HG03575 (cell line): ENCODE data around the gene DHFR.
"Not testable (repeated sequence)": the region's sequence is repeated elsewhere in the genome, so short reads cannot be mapped to it uniquely, and the experiment has no call there.

Experiments used
- ATAC-seq: cut with Tn5 transposase; IDR thresholded peaks from one replicate; pipeline ENCODE4 v1.9.1; 2021; ENCODE audit not compliant: unreplicated experiment, insufficient number of reproducible peaks, low FRiP score; ENCODE audit errors: extremely low read depth

Gene DHFR

DNA sequence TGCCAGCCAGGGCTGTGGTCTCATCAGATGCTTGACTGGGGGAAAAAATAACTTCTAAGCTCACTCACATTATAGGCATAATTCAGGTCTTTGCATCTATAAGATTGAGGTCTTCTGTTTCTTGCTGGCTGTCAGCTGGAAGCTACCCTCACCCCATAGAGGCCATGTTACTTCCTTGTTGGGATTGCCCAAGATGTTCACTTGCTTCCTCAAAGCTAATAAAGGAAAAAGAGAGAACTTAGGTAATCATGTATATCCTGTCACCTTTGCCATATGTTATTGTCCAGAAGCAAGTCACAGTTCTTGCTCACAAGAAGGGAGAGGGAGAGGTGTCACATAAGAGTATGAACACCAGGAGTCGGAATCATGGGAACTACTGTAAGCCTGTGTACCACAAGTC lies 46.1 kb downstream of the DHFR start:
- no peak for ATAC-seq

DNA sequence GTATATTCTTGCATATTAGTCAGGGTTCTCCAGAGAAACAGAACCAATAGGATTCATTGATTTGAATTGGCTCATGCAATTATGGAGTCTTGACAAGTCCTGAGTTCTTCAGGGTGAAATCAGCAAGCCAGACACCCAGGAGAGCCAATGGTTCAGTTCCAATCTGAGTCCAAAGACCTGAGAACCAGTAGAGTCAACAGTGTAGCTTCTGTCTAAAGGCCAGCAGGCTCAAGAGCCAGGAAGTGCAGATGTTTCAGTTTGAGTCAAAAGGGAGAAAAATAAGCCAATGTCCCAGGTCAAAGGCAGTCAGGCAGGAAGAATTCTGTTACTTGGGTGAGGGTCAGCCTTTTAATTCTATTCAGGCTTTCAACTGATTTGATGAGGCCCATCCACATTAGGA lies 47.0 kb downstream of the DHFR start:
- no peak for ATAC-seq

DNA sequence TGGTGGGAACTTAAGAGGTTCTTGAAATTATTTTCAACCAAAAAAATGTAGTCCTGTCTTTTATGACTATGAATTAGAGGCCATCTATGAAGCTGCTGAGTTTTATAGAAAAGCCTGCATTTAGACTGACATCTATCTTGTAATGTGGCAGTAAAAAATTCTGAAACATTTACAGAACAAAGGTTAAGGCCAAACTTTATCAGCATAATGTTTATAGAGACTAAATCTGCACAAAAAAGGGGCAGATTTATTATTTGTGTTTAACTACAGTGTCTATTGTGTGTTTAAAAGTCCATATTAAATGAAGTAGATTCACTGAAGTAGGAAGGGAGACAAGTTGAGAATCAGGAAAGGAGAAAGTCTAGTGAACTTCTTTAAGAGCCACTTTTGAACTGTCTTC lies 47.4 kb downstream of the DHFR start:
- no peak for ATAC-seq

DNA sequence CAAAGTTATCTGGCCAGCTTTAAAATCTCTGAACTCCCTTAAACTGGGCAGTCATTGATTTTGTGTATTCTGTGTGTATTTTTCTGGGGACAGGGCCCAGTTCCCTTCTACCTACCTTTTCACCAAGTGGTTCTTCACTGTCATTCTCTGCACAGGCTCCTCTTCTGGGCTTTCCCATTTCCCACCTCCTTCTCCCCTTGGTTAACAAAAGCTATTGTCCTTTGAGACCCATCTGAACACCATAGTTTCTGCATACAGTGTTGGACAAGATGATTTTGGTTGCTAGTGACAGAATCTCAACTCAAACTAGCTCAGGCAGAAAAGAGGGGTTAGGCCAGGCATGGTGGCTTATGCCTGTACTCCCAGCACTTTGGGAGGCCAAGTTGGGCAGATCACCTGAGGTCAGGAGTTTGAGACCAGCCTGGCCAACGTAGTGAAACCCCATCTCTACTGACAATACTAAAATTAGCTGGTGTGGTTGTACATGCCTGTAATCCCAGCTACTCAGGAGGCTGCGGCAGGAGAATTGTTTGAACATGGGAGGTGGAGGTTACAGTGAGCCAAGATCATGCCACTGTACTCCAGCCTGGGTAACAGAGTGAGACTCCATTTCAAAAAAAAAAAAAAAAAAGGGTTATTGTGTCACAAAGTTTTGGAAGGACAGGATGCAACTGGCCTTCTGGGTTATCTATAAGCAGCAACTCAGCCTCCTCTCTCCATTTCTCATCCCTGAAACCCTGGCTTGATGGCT lies 53.7 kb downstream of the DHFR start:
- ATAC-seq = no peak

DNA sequence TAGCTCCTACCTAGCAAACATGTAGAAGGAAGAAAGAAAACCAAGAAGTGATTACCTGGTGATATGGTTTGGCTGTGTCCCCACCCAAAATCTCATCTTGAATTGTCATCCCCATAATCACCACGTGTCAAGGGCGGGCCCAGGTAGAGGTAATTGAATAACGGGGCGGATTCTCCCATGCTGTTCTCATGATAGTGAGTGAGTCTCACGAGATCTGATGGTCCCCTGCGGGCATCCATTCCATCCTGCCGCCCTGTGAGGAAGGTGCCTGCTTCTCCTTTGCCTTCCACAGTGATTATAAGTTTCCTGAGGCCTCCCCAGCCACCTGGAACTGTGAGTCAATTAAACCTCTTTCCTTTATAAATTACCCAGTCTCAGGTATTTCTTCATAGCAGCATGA lies 57.3 kb downstream of the DHFR start:
- no peak for ATAC-seq

DNA sequence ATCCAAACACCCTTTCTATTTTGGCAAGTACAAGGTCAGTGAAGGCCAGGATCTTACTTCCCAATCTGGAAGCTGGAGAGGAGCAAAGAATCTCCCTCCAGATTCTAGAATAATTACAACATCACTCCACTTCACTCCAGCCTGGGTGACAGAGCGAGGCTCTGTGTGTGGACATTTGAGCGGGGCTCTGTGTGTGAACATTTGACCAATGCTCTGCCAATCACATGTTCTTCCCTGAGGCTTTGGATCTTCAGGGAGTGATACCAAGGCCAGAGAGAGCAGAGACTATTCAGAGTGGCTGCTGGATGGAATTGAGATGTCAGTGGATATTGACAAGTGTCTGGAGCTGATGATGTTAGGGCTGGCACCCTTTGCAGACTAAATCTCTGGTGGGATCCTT lies 60.0 kb downstream of the DHFR start:
- ATAC-seq = no peak

DNA sequence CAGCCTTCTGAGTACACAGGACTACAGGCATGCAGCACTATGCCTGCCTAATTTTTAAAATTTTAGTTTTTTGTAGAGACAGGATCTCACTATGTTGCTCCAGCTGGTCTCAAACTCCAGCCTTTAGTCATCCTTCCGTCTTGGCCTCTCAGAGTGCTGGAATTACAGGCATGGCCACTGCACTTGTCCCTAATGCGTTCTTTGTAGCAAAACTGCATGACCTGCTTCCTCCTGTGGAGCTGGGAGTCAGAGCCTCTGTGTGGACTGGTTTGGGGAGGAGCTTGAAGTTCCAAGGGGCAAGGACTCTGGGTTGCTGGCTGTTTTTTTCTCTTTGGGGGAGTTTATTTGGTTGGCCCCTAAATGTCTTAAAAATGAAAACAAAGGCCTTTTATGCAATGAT lies 62.0 kb downstream of the DHFR start:
- no peak for ATAC-seq

DNA sequence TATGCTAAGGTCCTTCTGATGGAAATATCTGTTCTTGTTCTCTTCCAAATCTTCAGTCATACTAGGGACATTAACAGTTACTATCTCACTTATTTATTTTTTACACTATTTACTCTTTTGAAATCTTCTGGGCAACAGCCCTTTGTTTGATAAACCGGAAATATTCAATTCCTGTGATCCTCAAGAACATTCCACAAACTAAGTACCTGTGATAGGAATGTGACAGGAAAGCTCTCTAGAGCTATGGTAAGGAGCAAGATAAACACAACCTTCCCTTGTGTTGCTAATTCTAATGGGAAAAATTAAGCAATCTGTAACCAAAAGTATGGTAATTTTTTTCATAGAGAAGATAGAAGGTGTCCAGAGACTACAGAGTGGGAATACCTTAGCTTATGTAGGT lies 62.7 kb downstream of the DHFR start:
- no peak for ATAC-seq

DNA sequence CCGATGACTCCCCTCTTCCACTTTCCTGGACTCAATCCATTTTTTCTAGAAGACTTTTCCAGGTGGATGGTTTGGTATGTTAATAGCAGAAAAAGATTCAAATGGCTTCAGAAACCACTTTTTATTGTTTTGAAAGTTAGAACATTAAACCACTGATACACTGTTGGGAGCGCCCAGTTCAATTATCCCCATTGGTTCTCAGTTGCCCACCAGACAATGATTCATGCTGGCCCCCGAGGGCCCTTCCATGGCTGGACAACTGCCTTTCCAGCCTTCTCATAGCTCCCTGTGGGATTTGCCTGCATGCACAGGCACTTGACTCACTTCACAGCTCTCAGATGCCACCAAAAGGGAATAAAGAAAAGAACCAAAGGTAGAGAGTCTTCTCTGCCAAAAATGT lies 63.4 kb downstream of the DHFR start:
- no peak for ATAC-seq

DNA sequence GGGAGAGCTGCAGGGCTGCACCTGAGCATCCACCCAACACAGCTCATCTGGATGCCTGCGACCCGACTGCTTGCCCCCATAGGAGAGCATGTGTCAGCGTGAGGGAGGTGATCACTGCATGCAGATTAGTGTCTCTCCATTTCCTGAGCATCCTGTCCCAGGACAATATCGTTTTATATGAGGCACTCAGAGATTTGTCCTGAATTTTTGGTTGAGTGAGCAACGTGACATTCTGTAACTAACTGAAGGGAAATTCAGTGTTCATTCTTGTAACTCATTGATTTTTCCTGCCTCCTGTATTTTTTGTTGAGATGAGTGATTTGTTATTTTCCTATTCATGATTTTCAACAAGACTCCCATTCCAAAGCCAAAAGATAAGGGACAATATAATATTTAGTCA lies 64.0 kb downstream of the DHFR start:
- no peak for ATAC-seq

DNA sequence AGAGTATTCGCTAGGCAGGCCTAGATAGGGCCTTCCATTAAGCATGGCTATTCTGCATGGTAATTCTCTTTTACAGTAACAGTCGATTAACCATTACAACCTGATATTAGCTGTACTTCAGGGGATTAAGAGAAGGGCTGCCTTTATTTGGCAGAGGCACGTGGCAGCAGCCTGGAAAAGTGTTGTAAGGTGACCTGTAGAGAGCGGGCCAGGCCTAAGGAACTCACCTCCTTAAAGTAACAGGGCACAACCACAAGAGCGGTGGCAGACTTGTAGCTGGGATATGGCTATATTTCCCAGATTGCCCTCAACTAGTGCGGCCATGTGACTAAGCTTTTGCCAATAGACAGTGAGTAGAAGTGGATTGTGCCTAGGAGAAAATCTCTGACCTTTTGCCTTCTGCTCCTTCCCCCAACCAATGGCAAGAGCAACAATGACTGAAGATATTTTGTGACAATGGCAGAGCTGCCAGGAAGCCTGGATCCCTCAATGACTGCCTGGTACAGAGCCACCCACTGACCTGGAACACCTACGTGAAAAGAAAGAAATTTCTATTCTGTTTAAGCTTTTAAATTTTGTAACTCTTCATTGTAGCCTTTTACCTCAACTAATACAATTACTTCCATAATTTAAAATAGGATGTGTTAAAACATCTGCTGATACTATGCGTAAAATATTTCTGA lies 65.8 kb downstream of the DHFR start:
- no peak for ATAC-seq

DNA sequence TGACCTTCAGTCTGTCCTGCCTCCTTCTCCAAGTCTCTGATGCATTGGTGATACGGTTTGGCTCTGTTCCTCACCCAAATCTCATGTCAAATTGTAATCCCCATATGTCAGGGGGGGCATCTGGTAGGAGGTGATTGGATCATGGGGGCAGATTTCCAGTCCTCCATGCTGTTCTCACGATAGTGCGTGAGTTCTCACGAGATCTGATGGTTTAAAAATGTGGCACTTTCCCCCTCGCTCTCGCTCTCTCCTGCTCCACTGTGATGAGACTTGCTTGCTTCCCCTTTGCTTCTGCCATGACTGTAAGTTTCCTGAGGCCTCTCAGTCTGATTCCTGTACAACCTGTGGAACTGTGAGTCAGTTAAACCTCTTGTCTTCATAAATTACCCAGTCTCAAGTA lies 70.0 kb downstream of the DHFR start:
- no peak for ATAC-seq

DNA sequence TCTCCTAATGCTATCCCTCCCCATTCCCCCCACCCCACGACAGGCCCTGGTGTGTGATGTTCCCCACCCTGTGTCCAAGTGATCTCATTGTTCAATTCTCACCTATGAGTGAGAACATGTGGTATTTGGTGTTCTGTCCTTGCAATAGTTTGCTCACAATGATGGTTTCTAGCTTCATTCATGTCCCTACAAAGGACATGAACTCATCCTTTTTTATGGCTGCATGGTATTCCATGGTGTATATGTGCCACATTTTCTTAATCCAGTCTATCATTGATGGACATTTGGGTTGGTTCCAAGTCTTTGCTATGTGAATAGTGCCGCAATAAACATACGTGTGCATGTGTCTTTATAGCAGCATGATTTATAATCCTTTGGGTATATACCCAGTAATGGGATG lies 74.5 kb downstream of the DHFR start:
- not testable (repeated sequence) for ATAC-seq

DNA sequence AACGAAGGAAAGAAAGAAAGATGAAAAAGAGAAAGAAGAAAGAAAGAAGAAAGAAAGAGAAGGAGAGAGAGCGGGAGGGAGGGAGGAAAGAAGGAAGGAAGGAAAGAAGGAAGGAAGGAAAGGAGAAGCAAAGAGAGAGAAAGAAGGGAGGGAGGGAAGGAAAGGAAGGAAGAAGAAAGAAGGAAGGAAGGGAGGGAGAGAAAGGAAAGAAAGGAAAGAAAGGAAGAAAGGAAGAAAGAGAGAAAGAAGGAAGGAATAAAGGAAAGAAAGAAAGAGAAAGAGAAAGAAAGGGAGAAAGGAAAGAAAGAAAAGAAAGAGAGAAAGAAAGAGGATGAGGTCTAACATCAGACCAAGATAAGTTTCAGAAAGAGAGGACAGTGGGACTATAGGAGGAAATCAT lies 75.7 kb downstream of the DHFR start:
- no peak for ATAC-seq

DNA sequence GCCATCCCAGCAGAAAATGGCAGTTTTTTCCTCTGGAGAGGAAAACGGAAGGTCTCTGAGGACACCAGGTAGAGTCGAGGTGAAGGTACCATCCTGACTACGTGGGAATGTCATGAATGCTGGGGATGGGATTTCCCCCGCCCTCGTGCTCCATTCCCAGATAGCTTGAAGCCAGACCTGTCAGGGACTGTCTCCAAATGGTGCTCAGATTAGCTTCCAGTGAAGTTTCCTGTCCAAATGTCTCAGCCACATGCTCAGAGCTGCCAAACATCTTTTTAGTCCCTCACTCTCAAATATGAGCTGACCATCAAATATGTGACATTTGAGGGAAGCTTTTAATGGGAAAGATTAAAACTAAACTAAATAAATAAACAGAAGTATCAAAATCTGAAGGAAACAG lies 77.1 kb downstream of the DHFR start:
- no peak for ATAC-seq

DNA sequence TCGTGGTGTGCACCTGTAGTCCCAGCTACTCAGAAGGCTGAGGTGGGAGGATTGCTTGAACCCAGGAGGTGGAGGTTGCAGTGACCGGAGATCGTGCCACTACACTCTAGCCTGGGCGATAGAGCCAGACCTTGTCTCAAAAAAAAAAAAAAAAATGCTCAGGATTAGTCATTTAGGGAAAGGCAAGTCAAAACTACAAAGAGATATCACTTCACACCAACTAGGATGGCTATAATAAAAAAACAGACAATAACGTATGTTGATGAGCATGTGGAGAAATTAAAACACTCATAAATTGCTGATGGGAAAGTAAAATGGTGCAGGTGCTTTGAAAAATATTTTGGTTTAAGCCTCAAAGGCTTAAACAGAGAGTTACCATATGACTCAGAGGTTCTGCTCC lies 78.4 kb downstream of the DHFR start:
- no peak for ATAC-seq
